GM19438 (cell line): ENCODE data around the gene TESMIN.

Source experiments
- ATAC-seq: cut with Tn5 transposase; IDR thresholded peaks from one replicate; pipeline ENCODE4 v1.9.1; 2021; ENCODE audit warnings: low read depth; ENCODE audit not compliant: unreplicated experiment

Gene TESMIN

GRCh38 chr11:68664141-68664540 lies 87.2 kb downstream of the TESMIN start:
- ATAC-seq: no peak

- ATAC-seq: no peak
Observed at GRCh38 chr11:68663482-68664010, 87.8 kb downstream of the TESMIN start.

- no peak for ATAC-seq
Observed at GRCh38 chr11:68661697-68662603, 89.4 kb downstream of the TESMIN start.

DNA sequence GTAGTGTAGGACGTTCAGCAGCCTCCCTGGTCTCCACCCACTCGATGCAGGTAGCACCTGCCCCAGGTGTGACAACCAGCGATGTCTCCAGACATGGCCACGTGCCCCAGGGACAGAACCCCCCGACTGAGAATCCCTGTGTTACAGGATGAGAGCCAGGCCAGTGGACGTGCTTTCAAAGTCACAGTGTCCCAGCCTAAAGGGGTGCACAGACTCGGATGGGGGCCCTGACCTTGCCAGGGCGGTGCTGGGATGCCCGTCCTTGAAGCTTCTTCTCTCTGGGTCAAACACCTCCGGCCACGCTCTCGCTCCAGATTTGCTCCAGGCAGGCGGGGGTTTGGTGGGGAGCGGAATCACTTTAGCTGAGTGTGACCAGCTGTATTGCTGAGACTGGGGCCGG lies 90.3 kb downstream of the TESMIN start:
- ATAC-seq: no peak

GRCh38 chr11:68660066-68660810 lies 91.1 kb downstream of the TESMIN start:
- ATAC-seq: no peak

- ATAC-seq: no peak
Observed at GRCh38 chr11:68659158-68659921, 92.0 kb downstream of the TESMIN start.

DNA sequence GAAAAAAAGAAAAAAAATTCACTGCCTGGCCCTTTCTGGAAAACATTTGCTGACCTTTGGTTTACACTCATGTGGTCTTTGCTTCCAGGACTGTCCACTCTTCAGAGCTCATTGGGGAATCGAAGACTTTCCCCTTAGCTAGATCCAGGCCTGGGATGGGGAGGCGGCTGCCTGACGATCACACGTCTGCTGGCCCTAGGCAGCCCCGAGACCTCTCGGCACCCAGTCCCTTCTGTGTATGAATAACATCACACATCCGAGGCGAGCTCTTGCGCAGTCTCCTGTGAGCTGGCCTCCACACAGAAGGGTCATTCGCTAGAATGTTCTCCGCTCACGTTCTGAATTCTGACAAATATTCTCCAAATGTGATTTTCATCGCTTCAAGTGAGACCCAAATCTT lies 92.7 kb downstream of the TESMIN start:
- ATAC-seq: no peak

DNA sequence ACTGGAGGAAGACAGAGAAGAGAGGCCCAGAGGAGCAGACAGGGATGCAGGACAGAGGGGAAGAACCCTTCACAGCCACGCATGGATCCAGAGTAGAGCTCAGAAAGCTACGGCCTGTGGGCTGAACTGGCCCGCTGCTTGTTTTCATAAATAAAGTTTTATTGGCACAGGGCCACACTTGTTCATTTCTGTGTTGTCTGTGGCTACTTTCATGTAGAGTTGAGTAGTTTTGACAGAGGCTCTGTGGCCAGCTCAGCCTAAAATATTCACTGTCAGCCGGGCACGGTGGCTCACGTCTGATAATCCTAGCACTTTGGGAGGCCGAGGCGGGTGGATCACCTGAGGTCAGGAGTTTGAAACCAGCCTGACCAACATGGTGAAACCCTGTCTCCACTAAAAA lies 93.2 kb downstream of the TESMIN start:
- ATAC-seq: no peak
